Testis (tissue), 2 donors: ENCODE data around the gene PRRC2A.

Source experiments
- POLR2A ChIP-seq: fragments of 450-650 bp; IDR thresholded peaks from one replicate; pipeline ENCODE4 v1.6.1; 2017; ENCODE audit warnings: antibody characterized with exemption, mild to moderate bottlenecking, moderate library complexity
- TF ChIP-seq, protein P1 (sequence below), 3 experiments: fragments of 450-650 bp in 2 of 3; fragments of 200-600 bp in 1 of 3; sonication (generic) in 1 of 3; IDR thresholded peaks; one replicate each; pipeline ENCODE4 v1.5.1; 2016 to 2019; ENCODE audit warnings: antibody characterized with exemption in 3 of 3, mild to moderate bottlenecking in 2 of 3, moderate library complexity in 1 of 3

DNA sequence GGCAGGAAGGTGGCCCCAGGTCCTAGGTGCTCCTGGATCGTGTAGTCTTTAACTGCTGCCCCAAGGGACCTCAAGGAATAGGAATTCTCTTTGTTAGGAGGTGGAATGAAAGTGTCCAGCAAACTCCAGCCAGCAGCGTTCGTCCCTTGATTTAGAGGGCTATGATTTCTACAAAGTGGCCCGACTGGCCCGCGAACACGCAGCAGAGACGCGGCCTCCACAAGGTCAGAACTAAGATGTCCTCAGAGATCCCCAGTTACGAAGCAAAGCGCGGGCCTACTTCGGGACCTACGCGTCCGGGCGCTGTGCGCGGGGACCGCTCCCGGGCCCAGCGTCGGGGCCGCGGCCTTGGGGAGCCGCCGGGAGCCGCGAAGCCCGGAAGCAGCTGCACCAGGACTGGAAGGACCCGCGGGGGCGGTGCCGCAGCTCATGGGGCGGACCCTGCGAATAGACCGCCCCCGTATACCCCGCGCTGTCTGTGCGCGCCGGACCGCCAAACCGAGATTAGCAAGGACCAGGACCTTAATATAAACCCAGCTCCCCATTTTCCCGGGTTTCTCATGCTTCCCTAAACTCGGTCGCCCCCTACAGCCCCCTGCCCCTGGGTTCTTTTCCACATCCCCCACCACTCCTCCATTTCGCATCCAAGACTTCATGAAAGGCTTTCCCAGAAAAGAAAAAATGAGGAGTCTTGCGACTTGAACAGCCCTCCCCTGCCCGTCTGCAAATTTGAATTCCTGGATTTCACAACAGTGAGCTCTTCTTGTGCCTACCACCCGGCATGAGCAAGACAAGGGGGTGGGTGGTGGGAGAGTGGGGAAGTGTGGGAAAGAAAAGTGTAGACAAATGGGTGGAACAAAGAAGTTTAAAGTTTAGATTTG is 40.1 kb downstream of the PRRC2A start, which contains the start of gene C6orf47:
- TF ChIP-seq, protein P1, sequence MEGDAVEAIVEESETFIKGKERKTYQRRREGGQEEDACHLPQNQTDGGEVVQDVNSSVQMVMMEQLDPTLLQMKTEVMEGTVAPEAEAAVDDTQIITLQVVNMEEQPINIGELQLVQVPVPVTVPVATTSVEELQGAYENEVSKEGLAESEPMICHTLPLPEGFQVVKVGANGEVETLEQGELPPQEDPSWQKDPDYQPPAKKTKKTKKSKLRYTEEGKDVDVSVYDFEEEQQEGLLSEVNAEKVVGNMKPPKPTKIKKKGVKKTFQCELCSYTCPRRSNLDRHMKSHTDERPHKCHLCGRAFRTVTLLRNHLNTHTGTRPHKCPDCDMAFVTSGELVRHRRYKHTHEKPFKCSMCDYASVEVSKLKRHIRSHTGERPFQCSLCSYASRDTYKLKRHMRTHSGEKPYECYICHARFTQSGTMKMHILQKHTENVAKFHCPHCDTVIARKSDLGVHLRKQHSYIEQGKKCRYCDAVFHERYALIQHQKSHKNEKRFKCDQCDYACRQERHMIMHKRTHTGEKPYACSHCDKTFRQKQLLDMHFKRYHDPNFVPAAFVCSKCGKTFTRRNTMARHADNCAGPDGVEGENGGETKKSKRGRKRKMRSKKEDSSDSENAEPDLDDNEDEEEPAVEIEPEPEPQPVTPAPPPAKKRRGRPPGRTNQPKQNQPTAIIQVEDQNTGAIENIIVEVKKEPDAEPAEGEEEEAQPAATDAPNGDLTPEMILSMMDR (IDR thresholded peaks at IDR 0.05) = no peak
- TF ChIP-seq POLR2A = no peak
